IPS-NIHi11 (cell line): ENCODE data around the gene ARHGEF3.

Experiments
- DNase-seq: peaks from one replicate; pipeline ENCODE4 v3.0.0; 2012; ENCODE audit warnings: mixed read lengths, low spot score

The ARHGEF3 gene

DNA sequence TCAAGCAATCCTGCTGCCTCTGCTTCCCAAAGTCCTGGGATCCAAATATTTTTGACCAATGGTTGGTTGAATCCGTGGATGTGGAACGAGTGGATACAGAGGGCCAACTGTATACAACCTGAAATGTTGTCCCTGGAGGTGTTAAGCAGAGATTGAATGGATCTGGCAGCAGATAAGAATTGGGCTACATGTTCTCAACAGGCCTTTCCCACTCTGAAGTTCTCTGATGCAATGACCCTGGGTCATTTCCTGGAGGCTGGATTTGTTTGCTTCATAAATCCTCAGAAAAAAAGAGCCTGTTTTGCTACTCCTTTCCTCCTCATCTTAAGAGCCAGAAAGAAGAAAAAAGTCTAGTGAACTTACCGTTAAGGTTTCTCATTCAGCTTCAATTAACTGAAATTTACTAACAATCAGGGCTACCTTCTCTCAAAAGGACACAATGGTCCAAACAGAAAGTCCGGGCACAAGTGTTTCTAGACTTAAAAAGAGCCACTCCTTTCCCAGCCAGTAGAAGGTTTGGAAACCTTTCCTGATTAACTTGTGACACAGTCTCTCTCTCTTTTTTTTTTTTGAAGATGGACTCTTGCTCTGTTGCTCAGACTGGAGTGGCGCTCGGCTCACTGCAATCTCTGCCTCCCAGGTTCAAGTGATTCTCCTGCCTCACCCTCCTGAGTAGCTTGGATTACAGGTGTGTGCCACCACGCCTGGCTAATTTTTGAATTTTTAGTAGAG lies 6.5 kb downstream of the ARHGEF3 start:
- DNase-seq: no peak

GRCh38 chr3:56792193-56792592 lies 9.6 kb downstream of the ARHGEF3 start:
- DNase-seq: no peak

DNA sequence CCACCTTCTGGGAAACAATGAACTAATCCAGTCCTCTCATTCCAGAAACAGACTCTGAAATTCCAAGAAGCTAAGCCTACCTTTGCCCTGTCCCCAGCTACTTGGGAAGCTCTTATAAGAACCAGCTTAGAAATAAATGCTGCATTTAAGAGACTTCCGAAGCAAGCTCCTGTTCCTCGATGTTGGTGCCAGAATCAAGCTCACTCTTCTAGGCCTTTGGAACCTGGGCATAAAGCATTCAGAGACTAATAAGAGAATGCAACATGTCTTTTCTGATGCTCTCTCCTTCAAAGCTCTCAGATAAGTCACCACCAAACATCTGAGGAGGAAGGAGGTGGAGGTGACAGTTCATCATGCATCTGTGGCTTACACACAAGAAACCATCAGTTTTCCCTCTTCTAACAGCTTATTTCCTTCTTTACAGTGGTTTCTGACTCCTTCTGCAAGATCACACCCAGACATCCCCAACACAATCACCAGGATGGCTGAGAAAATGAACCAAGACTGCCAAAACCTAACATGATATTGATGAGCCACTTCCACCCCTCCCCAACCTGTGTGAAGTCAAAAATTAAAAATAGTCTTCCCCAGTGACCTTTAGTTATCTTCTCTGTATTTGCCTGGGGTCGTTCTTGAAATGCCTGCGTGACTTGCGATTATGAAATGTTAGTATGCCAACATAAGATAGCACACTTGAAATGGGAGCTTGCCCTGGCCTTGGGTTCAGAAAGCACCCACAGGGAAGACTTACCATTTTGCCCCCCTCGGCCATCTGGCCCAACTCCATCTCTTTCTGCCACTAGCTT lies 11.5 kb downstream of the ARHGEF3 start:
- no peak for DNase-seq

DNA sequence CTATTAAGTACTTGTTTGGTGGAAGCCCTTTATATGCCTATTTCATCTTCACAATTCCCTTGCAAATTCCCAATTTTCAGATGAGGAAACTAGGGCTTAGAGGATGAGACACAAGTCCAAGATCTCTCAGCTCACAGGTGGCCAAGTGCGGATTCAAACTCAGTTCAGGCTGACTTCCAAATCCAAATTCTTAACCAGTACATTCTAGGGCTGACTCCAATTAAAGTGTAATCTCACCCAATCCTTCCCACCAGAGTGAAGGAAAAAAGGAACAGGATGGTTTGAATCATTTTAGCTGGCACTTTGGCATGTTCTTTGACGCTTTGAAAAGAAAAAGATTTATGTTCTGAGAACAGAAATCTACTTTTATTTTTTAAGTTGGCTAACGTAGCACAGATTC lies 12.7 kb downstream of the ARHGEF3 start:
- DNase-seq: no peak

GRCh38 chr3:56788521-56788920 lies 13.2 kb downstream of the ARHGEF3 start:
- DNase-seq: no peak

GRCh38 chr3:56787784-56788256 lies 13.9 kb downstream of the ARHGEF3 start:
- DNase-seq: no peak

DNA sequence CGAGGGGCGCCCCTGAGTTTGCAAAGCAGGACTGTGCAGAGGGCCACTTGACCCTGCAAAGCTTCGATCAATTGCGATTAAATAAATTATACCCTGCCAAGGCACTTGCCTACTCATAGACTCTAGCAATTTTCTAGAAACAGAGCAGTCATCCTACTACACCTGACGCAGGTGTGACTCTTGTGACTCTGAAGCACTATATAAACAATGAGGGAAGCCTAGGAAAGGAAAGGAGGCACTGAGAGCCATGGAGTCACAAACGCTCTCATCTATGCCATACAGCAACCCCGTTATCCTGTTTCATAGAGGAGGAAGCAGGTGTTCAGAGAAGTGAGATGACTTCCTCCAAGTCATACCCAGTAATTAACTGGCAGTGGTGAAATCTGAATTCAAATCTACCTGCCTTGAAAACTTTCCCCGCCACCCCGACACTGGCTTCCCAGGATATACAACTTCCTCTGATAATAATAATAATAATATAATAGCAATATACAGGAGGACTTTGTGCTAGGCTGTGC lies 14.4 kb downstream of the ARHGEF3 start:
- DNase-seq: no peak

GRCh38 chr3:56785499-56785898 lies 16.2 kb downstream of the ARHGEF3 start:
- DNase-seq: no peak

GRCh38 chr3:56784448-56785001 lies 17.2 kb downstream of the ARHGEF3 start:
- DNase-seq: no peak

GRCh38 chr3:56783644-56784447 lies 17.9 kb downstream of the ARHGEF3 start:
- DNase-seq: no peak

GRCh38 chr3:56782906-56783305 lies 18.8 kb downstream of the ARHGEF3 start:
- DNase-seq: no peak

DNA sequence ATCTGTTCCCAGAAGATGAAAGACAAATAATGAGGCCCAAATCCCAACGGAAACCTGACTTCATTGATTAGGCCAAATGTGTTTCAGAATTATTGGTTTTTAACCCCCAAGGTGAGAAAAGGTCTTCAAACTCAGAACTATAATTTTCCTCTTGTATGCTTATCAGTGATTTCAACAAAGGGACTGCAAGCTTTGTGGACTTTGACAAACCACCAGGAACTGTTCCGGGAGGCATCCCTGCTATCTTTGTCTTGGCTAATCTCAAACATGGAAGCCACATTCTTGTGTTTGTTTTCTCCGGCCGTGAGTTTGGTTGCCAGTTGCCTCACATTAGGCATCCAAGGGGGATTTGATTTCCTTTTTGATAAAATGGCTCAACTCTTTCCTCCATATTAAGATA lies 19.5 kb downstream of the ARHGEF3 start:
- DNase-seq: no peak

- no peak for DNase-seq
Measured at GRCh38 chr3:56781762-56782161, 20.0 kb downstream of the ARHGEF3 start.

- DNase-seq: no peak
Measured at GRCh38 chr3:56780936-56781335, 20.8 kb downstream of the ARHGEF3 start.

- DNase-seq: no peak
Measured at GRCh38 chr3:56778893-56779292, 22.9 kb downstream of the ARHGEF3 start.

DNA sequence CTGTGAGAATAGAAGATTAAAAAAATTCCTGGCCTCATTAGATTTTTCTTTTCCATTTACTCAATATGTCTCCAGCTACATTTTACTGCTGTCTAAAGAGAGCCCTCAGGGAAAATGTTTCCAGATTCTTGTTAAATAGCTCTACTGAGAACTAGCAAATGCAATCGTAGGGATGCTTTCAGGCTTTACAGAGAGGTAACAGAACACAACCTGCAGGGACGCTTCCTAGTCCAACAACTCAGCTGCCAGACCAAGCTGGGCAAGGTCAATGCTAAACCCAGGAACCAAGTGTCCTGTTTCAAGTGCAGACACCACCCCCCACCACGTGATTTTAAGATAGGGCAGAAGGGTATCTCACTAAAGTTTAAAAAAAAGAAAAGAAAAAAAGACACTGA lies 25.2 kb downstream of the ARHGEF3 start:
- DNase-seq: no peak

DNA sequence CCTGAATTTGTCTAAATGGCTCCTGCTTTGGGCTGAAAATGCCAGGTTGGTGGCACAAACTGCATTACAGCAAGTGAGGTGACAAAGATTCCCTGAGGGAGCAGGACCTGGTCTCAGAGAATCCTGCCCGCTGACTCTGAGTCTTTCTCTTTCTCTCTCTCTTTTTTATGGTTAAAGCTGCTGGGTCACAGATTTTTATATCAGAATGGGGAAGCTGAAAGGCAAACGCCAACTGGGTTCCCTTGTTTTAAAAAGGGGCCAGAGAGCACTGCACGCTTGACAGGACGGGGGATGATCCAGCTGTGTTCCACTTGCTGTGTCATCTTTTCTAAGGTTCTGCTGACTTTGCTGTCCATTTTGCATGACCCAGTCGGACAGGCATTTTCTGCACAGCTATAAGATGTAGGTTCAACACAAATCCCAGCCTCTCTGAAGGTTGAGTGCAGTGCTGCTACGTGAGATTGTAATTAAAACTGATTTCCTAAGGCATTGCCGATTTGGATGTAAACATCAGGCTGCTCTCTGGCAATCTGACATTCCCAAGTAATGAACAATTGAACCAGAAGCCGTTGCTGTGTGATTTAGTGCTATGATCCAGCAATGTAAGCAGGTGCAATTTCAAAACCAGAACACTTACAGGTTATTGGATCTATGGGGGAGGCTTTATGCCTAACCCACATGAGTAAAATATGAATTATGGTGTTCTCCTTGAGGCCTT lies 25.8 kb downstream of the ARHGEF3 start:
- no peak for DNase-seq

DNA sequence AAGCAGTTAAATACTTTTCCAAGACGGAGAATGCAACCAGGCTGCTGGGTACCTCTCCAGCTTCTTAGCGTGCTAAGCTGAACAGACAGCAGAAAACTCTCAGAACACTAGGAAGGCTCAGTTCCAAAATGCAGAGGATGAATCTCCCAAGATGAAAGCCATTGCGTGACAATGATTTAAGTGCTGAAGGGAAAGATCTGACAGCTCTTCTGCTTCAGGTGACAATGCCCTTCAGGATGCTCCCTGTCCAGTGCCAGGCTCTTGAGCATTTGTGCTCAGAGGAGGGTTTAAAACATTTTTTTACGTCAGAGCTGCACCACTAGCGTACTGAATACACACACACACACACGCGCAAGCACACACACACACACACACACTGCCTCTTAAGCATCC lies 26.3 kb downstream of the ARHGEF3 start:
- no peak for DNase-seq

DNA sequence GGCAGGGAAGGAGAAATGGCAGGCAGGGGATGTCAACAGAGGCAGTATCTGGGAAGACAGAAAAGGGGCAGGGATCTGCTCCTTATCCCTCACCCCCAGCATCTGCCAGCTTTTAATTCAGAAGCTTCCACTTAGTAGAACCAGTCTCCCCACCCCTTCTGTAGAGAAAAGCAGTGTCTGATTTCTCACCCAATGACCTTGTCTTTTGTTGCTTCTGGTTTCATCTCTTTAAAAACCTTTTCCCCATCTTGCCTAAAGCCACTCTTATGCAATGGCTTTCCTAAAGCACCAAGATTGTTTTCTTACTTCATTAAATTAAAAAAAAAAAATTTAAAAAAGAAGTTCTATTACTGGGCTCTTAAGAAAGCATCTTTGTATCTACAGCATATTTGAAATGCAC lies 27.8 kb downstream of the ARHGEF3 start:
- no peak for DNase-seq

DNA sequence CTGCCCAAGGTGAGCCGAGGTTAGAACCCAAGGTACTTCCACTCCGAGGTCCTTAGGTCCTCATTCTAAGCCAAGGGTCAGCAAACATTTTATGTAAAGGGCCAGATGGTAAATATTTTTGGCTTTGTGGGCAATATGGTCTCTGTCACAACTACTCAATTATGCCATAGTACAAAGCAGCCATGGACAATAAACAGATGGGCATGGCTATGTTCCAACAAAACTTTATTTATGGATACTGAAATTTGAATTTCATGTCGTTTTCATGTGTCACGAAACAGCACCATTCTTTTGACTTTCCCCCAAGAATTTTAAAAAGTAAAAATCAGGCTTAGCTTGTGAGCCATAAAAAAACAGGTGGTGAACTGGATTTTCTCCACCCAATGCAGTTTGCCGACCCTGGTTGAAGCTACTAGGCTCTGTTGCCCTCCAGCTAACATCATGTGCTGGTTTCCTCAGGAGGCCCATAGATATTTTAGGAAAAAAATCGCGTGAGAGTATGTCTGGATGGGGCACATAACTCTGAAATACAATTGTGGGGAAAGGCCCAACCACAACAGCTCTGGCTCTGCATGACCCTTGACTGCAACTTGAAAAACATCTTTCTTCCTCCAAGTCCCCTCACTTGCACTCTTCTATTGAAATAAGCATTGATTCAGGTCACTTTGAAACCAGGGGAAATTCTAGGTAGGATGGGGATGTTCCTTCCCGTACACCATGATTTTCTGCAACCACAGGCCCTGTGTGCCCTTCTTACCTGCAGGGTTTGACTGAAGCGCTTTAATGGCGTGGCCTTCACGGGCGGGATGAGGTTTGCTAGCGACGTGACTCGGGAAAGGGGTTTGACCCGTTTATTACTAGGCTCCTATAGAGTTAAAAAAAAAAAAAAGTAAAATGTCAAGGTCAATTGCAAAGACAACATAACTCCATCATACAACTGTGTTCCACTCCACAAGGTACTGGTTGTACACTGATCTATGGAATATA lies 28.5 kb downstream of the ARHGEF3 start:
- no peak for DNase-seq
